Naive thymus-derived CD4-positive, alpha-beta T cell (primary cell): ENCODE measurements around the gene ABCC9. TPM values are rescaled to one million over a fixed set of nuclear protein-coding genes. Genes with fewer than 3 reads are reported as not detected.

Experiments used
- ATAC-seq: fragments of 150-1000 bp; cut with Tn5 transposase; 2 replicates; pipeline ENCODE4 v1.10.0; 2021; ENCODE audit warnings: mild to moderate bottlenecking, moderate library complexity
- CTCF ChIA-PET: fragments of 350-600 bp; sonication (Branson Sonifier 250); formaldehyde crosslinking; loops from one replicate; lab custom pipeline; 2021; ENCODE audit warnings: antibody characterized with exemption; lab: Charles Lee
- POLR2A ChIA-PET: fragments of 350-600 bp; sonication (Branson Sonifier 250); formaldehyde crosslinking; loops from one replicate; lab custom pipeline; 2021; ENCODE audit warnings: antibody characterized with exemption, inconsistent platforms; lab: Charles Lee
- DNase-seq, 9 donors: peaks; one replicate each; pipeline versions ENCODE4 v3.0.0 to v3.0.0-alpha.2; 2020 to 2022; ENCODE audit warnings: mixed read lengths in 1 of 9
- H3K27ac ChIP-seq: one replicate; pipeline ENCODE4 v1.7.0; 2013; ENCODE audit warnings: mild to moderate bottlenecking, low read depth, low read length, moderate library complexity
- H3K27me3 ChIP-seq, 2 donors: one replicate each; pipeline ENCODE4 v1.7.0; 2013; ENCODE audit warnings: low read length in 2 of 2, mild to moderate bottlenecking in 2 of 2, moderate library complexity in 2 of 2; ENCODE audit not compliant: control insufficient read depth in 2 of 2, insufficient read depth in 2 of 2
- H3K36me3 ChIP-seq, 3 experiments: 1 replicate in 2 of 3; 2 replicates in 1 of 3; pipeline ENCODE4 v1.7.0; 2013; ENCODE audit warnings: low read length in 3 of 3, mild to moderate bottlenecking in 3 of 3, moderate library complexity in 1 of 3; ENCODE audit not compliant: insufficient read depth in 3 of 3, control insufficient read depth in 2 of 3
- H3K4me1 ChIP-seq, 2 donors: one replicate each; pipeline ENCODE4 v1.7.0; 2013; ENCODE audit warnings: low read length in 2 of 2, mild to moderate bottlenecking in 2 of 2, moderate library complexity in 1 of 2; ENCODE audit not compliant: control insufficient read depth in 2 of 2, insufficient read depth in 2 of 2
- H3K4me3 ChIP-seq: 2 replicates; pipeline ENCODE4 v1.7.0; 2013; ENCODE audit warnings: mild to moderate bottlenecking, low read length
- H3K9me3 ChIP-seq, 3 experiments: 1 replicate in 2 of 3; 2 replicates in 1 of 3; pipeline ENCODE4 v1.7.0; 2013; ENCODE audit warnings: low read length in 3 of 3; ENCODE audit not compliant: control insufficient read depth in 2 of 3
- H3K27ac Mint-ChIP-seq, 9 donors: one replicate each; pipeline ENCODE4 v1.8.0; 2020 to 2022; ENCODE audit warnings: mixed read lengths in 9 of 9, mild to moderate bottlenecking in 8 of 9, moderate library complexity in 5 of 9, inconsistent platforms in 2 of 9
- H3K27me3 Mint-ChIP-seq, 5 donors: one replicate each; pipeline ENCODE4 v1.8.0; 2021 to 2022; ENCODE audit warnings: mixed read lengths in 5 of 5, mild to moderate bottlenecking in 1 of 5
- H3K36me3 Mint-ChIP-seq, 5 donors: one replicate each; pipeline ENCODE4 v1.8.0; 2020 to 2022; ENCODE audit warnings: mixed read lengths in 5 of 5, mild to moderate bottlenecking in 3 of 5, inconsistent platforms in 1 of 5
- H3K4me1 Mint-ChIP-seq, 7 donors: one replicate each; pipeline ENCODE4 v1.8.0; 2020 to 2022; ENCODE audit warnings: mixed read lengths in 7 of 7, mild to moderate bottlenecking in 3 of 7, inconsistent platforms in 1 of 7
- H3K4me3 Mint-ChIP-seq, 10 donors: one replicate each; pipeline ENCODE4 v1.8.0; 2020 to 2022; ENCODE audit warnings: mild to moderate bottlenecking in 10 of 10, mixed read lengths in 10 of 10, moderate library complexity in 6 of 10, inconsistent platforms in 2 of 10
- H3K9me3 Mint-ChIP-seq, 11 donors: one replicate each; pipeline ENCODE4 v1.8.0; 2020 to 2022; ENCODE audit warnings: mixed read lengths in 11 of 11, mild to moderate bottlenecking in 4 of 11, inconsistent platforms in 1 of 11, moderate library complexity in 1 of 11
- intact Hi-C, 2 donors: fragments of 100-400 bp; cut with micrococcal nuclease; formaldehyde crosslinking; loops; one replicate each; pipeline ENCODE4 v1.15.1; 2023
- polyA plus RNA-seq, 2 donors: library from polyadenylated mRNA; unstranded; fragments of 300-500 nt; fragmentation: Illumina TruSeq; gene quantifications; one replicate each; pipeline ENCODE4 v1.2.3, GENCODE V29; 2021
- total RNA-seq, 6 experiments: library from RNA in 5 of 6; stranded (reverse) in 5 of 6; gene quantifications; 1 replicate in 5 of 6; 2 replicates in 1 of 6; pipeline ENCODE4 v1.2.3 and lab custom pipeline; 2021 to 2026

Gene ABCC9
- total and polyA plus RNA-seq, 7 experiments from 2014 or later: 0.05 TPM; not detected in 6

GRCh38 chr12:21849878-21850277 is 91.3 kb downstream of the ABCC9 start:
- intact Hi-C loops: no loop called here
- no peak overlapping the region for H3K4me3 ChIP-seq
- no peak overlapping the region for H3K4me3 Mint-ChIP-seq
- DNase-seq: no peak
- no peaks in the 10 kb centered on the region for H3K4me1 Mint-ChIP-seq
- H3K4me1 ChIP-seq: no peaks in the 10 kb centered on the region
- CTCF ChIA-PET: no interaction called here
- no peaks in the 10 kb centered on the region for H3K9me3 ChIP-seq
- no peaks in the 10 kb centered on the region for H3K36me3 ChIP-seq
- no peaks in the 10 kb centered on the region for H3K27me3 ChIP-seq
- no peaks in the 10 kb centered on the region for H3K36me3 Mint-ChIP-seq
- POLR2A ChIA-PET: no interaction called here
- H3K27ac ChIP-seq: no peak overlapping the region
- peaks cover 0 to 3% (median 0%) of the 10 kb centered on the region in 11 donors for H3K9me3 Mint-ChIP-seq
- H3K27me3 Mint-ChIP-seq: peaks cover 7 to 48% (median 19%) of the 10 kb centered on the region in 5 donors
- H3K27ac Mint-ChIP-seq: peak overlapping the region in 1 of 9 donors; percentile 39
- ATAC-seq: no peak

DNA sequence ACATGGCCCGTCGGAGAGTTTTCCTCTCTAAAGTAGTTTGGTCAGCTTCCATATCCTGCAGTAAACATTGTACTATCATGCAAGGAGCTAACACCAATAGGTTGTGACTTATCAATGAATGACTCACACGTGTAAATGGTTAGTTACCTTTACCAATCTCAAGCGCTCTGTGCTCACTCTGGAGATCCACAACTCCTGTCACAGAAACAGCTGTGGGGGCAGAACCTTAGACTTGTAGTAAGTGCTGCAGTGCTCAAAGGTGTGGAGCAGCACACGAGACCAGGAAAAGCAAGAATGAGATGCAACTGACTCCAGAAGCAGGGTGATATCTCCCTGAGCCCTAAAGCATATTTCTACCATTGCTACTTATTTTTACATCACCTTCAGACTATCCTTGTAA is 93.0 kb downstream of the ABCC9 start:
- ATAC-seq (no peak), DNase-seq (no peak)
- Mint-ChIP-seq H3K4me1 (no peaks in the 10 kb centered on the region), H3K27me3 (peaks cover 7 to 54% (median 19%) of the 10 kb centered on the region in 5 donors), H3K4me3 (no peak overlapping the region), H3K9me3 (peaks cover 0 to 3% (median 0%) of the 10 kb centered on the region in 11 donors), H3K27ac (no peak overlapping the region), H3K36me3 (no peaks in the 10 kb centered on the region)
- ChIA-PET POLR2A (no interaction called here), CTCF (no interaction called here)
- H3K4me1 ChIP-seq: no peaks in the 10 kb centered on the region
- H3K36me3 ChIP-seq: no peaks in the 10 kb centered on the region
- H3K9me3 ChIP-seq: no peaks in the 10 kb centered on the region
- no peaks in the 10 kb centered on the region for H3K27me3 ChIP-seq
- no peak overlapping the region for H3K4me3 ChIP-seq
- H3K27ac ChIP-seq: no peak overlapping the region
- intact Hi-C loops: no loop called here

DNA sequence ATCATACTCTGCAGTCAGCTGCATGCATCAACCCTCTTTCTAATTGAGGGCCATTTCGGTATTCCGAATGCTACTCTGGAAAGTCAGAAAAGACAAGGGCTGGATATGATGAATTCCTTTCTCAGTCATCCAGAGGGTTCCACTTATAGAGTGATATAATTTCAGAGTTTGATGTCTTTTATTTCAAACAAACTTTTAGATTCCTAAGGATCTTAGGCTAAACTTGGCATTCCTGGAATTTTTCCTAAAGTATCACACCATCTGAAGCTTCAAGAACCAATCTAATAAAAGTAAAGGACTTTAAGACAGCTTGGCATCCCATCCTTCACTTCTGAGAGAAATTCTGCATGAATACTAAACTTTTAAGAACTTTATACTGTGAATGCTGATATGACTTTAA is 97.4 kb downstream of the ABCC9 start:
- Histone ChIP-seq H3K4me3 (no peak overlapping the region), H3K4me1 (no peaks in the 10 kb centered on the region), H3K36me3 (no peaks in the 10 kb centered on the region), H3K27me3 (no peaks in the 10 kb centered on the region), H3K9me3 (no peaks in the 10 kb centered on the region), H3K27ac (no peak overlapping the region)
- peaks cover 0 to 3% (median 0%) of the 10 kb centered on the region in 11 donors for H3K9me3 Mint-ChIP-seq
- CTCF ChIA-PET: no interaction called here
- H3K4me1 Mint-ChIP-seq: no peaks in the 10 kb centered on the region
- intact Hi-C loops: no loop called here
- H3K27me3 Mint-ChIP-seq: peaks cover 4 to 37% (median 10%) of the 10 kb centered on the region in 5 donors
- POLR2A ChIA-PET: no interaction called here
- ATAC-seq (no peak), DNase-seq (no peak)
- no peaks in the 10 kb centered on the region for H3K36me3 Mint-ChIP-seq
- no peak overlapping the region for H3K4me3 Mint-ChIP-seq
- H3K27ac Mint-ChIP-seq: no peak overlapping the region

DNA sequence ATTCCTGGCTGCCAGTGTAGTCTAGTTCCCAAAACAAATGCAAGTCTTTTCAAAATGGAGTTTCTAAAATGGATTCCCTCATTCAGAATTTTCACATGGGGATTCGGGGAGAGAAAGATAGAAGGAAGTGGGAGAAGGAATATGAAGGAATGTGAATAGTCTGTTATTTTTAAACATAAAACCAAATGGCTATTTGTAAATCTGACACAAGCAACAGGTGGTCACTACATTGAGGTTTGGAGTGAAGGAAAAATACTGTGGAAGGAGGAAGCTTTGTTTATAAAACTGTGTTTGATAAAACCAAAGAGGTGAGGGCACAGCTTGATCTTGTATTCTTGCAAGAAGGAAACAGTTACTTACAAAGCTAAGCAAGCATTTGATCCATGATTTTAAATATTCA is 101.5 kb downstream of the ABCC9 start:
- CTCF ChIA-PET: no interaction called here

DNA sequence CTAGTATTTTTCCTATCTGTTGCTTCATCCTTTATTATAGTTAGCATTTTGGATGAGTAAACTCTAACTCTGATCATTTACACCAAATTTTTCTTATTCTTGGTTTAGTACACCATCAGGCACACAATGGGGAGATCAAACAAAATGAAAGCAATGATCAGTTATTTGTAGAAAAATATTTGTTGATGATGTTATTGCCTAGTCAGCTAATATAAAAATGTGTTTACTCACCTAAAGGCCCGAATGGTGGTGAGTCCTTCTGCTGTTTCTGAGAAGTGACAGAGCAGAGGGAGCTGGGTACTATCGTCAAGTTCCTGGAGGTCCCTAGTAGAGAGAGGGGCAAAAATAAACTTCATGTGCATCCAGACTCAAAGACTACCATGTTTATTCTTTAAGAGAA is 103.4 kb downstream of the ABCC9 start:
- ATAC-seq (no peak), DNase-seq (no peak)
- no peaks in the 10 kb centered on the region for H3K27me3 ChIP-seq
- Mint-ChIP-seq H3K4me1 (no peaks in the 10 kb centered on the region), H3K27me3 (peaks cover 0 to 24% (median 7%) of the 10 kb centered on the region in 5 donors), H3K9me3 (no peaks in the 10 kb centered on the region), H3K36me3 (no peaks in the 10 kb centered on the region), H3K4me3 (no peak overlapping the region), H3K27ac (no peak overlapping the region)
- no peak overlapping the region for H3K4me3 ChIP-seq
- no peaks in the 10 kb centered on the region for H3K36me3 ChIP-seq
- H3K9me3 ChIP-seq: no peaks in the 10 kb centered on the region
- H3K4me1 ChIP-seq: no peaks in the 10 kb centered on the region
- ChIA-PET CTCF (no interaction called here), POLR2A (no interaction called here)
- no peak overlapping the region for H3K27ac ChIP-seq
- intact Hi-C loops: no loop called here

More for the DNA sequence above, 101.5 kb downstream of the ABCC9 start:
- H3K9me3 ChIP-seq: no peaks in the 10 kb centered on the region
- H3K4me1 ChIP-seq: no peaks in the 10 kb centered on the region
- H3K27ac Mint-ChIP-seq: no peak overlapping the region
- H3K36me3 ChIP-seq: no peaks in the 10 kb centered on the region
- H3K4me3 ChIP-seq: no peak overlapping the region
- H3K9me3 Mint-ChIP-seq: no peaks in the 10 kb centered on the region
- no peak overlapping the region for H3K27ac ChIP-seq
- DNase-seq (no peak), ATAC-seq (no peak)
- intact Hi-C loops: no loop called here
- POLR2A ChIA-PET: no interaction called here
- H3K36me3 Mint-ChIP-seq: no peaks in the 10 kb centered on the region
- H3K27me3 Mint-ChIP-seq: peaks cover 0 to 16% (median 14%) of the 10 kb centered on the region in 5 donors
- H3K4me1 Mint-ChIP-seq: no peaks in the 10 kb centered on the region
- H3K4me3 Mint-ChIP-seq: no peak overlapping the region
- no peaks in the 10 kb centered on the region for H3K27me3 ChIP-seq

GRCh38 chr12:21831791-21832344 is 109.4 kb downstream of the ABCC9 start:
- Histone ChIP-seq H3K4me1 (no peaks in the 10 kb centered on the region), H3K36me3 (no peaks in the 10 kb centered on the region), H3K27ac (no peak overlapping the region), H3K4me3 (no peak overlapping the region), H3K27me3 (no peaks in the 10 kb centered on the region), H3K9me3 (no peaks in the 10 kb centered on the region)
- Mint-ChIP-seq H3K4me3 (no peak overlapping the region), H3K36me3 (no peaks in the 10 kb centered on the region), H3K27ac (no peak overlapping the region), H3K4me1 (no peaks in the 10 kb centered on the region), H3K9me3 (peaks cover 0 to 4% (median 0%) of the 10 kb centered on the region in 11 donors), H3K27me3 (peaks cover 0 to 22% (median 10%) of the 10 kb centered on the region in 5 donors)
- ChIA-PET POLR2A (no interaction called here), CTCF (no interaction called here)
- intact Hi-C loops: no loop called here
- no peak for DNase-seq
- no peak for ATAC-seq

GRCh38 chr12:21828779-21829178 is 112.4 kb downstream of the ABCC9 start:
- H3K4me3 Mint-ChIP-seq: no peak overlapping the region
- Histone ChIP-seq H3K27ac (no peak overlapping the region), H3K36me3 (no peaks in the 10 kb centered on the region), H3K4me3 (no peak overlapping the region), H3K9me3 (no peaks in the 10 kb centered on the region), H3K27me3 (no peaks in the 10 kb centered on the region), H3K4me1 (no peaks in the 10 kb centered on the region)
- no peaks in the 10 kb centered on the region for H3K4me1 Mint-ChIP-seq
- no peak overlapping the region for H3K27ac Mint-ChIP-seq
- H3K27me3 Mint-ChIP-seq: peaks cover 0 to 38% (median 15%) of the 10 kb centered on the region in 5 donors
- intact Hi-C loops: no loop called here
- DNase-seq (no peak), ATAC-seq (no peak)
- ChIA-PET CTCF (no interaction called here), POLR2A (no interaction called here)
- H3K9me3 Mint-ChIP-seq: peaks cover 0 to 4% (median 0%) of the 10 kb centered on the region in 11 donors
- no peaks in the 10 kb centered on the region for H3K36me3 Mint-ChIP-seq
